Gastroesophageal sphincter (tissue), 3 donors: ENCODE results near the gene AKAP13.

Experiments
- CTCF ChIP-seq, 4 experiments: fragments of 200-600 bp in 2 of 4; fragments of 450-650 bp in 2 of 4; sonication (generic) in 1 of 4; IDR thresholded peaks; one replicate each; pipeline ENCODE4 v1.5.1; 2017 to 2019; ENCODE audit warnings: antibody characterized with exemption in 4 of 4, mild to moderate bottlenecking in 2 of 4, moderate library complexity in 2 of 4
- POLR2A ChIP-seq, 2 donors: fragments of 450-650 bp; IDR thresholded peaks; one replicate each; pipeline ENCODE4 v1.6.1; 2017; ENCODE audit warnings: antibody characterized with exemption in 2 of 2, mild to moderate bottlenecking in 2 of 2, moderate library complexity in 1 of 2
- POLR2AphosphoS5 ChIP-seq: sonication (generic); formaldehyde crosslinking; IDR thresholded peaks from one replicate; pipeline ENCODE4 v1.6.1; 2017; ENCODE audit warnings: antibody characterized with exemption

DNA sequence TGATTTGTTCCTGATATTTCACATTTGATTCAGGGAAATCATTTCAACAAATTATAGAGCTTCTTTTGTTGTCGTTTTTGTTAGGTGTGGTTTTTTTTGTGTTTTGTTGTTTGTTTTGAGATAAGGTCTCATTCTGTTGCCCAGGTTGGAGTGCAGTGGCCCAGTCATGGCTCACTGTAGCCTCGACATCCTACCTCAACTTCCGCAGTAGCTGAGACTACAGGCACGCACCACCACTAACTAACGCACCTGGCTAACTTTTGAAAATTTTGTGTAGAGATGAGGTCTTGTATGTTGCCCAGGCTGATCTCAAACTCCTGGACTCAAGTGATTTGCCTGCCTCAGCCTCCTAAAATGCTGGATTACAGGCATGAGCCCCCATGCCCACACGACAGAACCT, 177.0 kb downstream of the AKAP13 start:
- no peak for TF ChIP-seq CTCF (IDR thresholded peaks at IDR 0.05)
- TF ChIP-seq POLR2AphosphoS5, result no peak
- no peak for TF ChIP-seq POLR2A (IDR thresholded peaks at IDR 0.05)
